ENCODE results near the gene ERICH6B.

DNA sequence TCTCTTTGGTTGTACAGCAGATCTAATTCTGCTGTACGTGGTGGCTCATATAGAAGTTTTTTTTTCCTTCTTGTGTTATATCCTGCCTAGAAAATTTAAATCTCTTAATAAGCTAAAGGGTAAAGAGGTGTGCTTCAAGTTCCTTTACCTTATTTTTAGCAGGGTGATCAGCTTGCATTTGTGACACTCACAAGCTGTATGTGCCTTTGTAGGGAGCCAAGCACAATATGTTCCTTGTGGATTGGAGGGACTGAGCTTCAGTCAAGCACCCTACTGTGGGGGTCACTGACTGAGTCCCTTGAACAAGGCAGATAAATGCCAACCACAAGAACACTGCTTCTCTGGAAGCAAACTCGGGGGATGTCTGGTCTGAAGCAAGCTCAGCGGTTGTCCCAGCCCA is 12.6 kb upstream of the ERICH6B start:
- TF ChIP-seq EP300 (IDR thresholded peaks at IDR 0.05; ENCODE audit: borderline replicate concordance) (no peak), CREB1 (IDR thresholded peaks at IDR 0.05; ENCODE audit: low read depth) (no peak), YY1 (IDR thresholded peaks at IDR 0.05; ENCODE audit: low read depth) (no peak), TAF1 (IDR thresholded peaks at IDR 0.05; ENCODE audit: low read depth) (no peak)
- TF ChIP-seq, protein P1, sequence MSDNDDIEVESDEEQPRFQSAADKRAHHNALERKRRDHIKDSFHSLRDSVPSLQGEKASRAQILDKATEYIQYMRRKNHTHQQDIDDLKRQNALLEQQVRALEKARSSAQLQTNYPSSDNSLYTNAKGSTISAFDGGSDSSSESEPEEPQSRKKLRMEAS (IDR thresholded peaks at IDR 0.05) = no peak
